AG04449 (cell line): Measurements from ENCODE around the gene PADI2.

ENCODE experiments used
- CTCF ChIA-PET: fragments of 350-600 bp; formaldehyde crosslinking; extraction: SDS; loops from one replicate; lab custom pipeline; 2021; ENCODE audit warnings: antibody characterized with exemption; lab: Yijun Ruan, JAX
- POLR2A ChIA-PET: fragments of 400-600, 350-600 bp; formaldehyde crosslinking; extraction: SDS; loops from one replicate; lab custom pipeline; 2020; ENCODE audit warnings: antibody characterized with exemption, inconsistent platforms; lab: Yijun Ruan, JAX
- DNase-seq: peaks from one replicate; pipeline ENCODE4 v3.0.0-alpha.2; 2010; ENCODE audit warnings: low read depth, low spot score
- H3K4me3 ChIP-seq: 2 replicates; pipeline ENCODE4 v1.5.1; 2011; ENCODE audit warnings: low read depth, mild to moderate bottlenecking, control low read depth, low read length
- TF ChIP-seq, protein P1 (sequence below): IDR thresholded peaks from one replicate; pipeline ENCODE4 v1.5.1; 2011; ENCODE audit warnings: mild to moderate bottlenecking, moderate library complexity, low read length, control low read depth, inconsistent platforms; ENCODE audit not compliant: insufficient read depth; ENCODE audit errors: missing control alignments

PADI2 gene

DNA sequence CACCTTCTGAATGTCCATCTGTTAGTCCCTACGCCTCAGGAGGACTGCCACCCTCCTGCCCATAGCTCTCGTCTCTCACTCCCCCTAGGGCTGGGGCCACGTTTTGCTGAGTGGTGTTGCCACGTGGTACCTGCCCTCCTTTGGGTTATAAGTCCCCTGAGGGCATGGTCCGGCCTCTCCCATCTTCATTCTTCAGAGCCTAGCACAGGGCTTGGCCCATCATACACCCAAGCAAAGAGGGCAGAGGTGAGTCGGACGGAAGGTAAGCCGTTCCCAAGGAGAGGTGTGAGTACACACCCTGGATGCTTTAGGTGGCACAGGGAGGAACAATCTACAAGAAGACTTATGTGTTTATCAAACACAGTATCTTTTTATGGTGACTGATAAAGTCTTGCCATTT lies 10.9 kb downstream of the PADI2 start:
- ChIA-PET CTCF (interaction anchor here (0.8 to 2.4 kb wide), 4 partner anchors 17 to 229 kb away, joined by 3 to 9 read pairs (median 3); no protein-coding TSS in a partner anchor), POLR2A (no interaction called here)

DNA sequence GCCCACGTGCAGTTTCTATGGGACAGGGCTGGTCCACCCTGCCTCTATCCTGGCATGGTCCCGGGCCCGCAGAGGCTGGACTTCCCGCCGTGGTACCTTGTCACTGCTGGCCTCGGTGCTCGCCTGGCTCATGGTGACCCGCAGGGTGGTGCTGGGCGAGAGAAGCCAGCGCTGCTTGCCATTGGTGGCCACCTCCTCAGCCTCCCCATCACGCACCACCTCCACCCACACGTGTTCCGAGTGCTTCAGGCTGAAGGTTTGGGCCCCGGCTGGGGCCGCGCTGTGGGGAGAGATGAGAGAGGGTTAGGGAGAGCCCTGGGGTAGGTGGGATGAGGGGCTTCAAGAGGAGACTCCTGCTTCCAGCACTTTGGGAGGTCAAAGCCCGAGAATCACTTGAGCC lies 14.5 kb downstream of the PADI2 start:
- ChIA-PET POLR2A (no interaction called here), CTCF (interaction anchor here (0.9 kb wide), 2 partner anchors 15 to 59 kb away, joined by 3 read pairs; no protein-coding TSS in a partner anchor)
- no peak for DNase-seq
- TF ChIP-seq, protein P1, sequence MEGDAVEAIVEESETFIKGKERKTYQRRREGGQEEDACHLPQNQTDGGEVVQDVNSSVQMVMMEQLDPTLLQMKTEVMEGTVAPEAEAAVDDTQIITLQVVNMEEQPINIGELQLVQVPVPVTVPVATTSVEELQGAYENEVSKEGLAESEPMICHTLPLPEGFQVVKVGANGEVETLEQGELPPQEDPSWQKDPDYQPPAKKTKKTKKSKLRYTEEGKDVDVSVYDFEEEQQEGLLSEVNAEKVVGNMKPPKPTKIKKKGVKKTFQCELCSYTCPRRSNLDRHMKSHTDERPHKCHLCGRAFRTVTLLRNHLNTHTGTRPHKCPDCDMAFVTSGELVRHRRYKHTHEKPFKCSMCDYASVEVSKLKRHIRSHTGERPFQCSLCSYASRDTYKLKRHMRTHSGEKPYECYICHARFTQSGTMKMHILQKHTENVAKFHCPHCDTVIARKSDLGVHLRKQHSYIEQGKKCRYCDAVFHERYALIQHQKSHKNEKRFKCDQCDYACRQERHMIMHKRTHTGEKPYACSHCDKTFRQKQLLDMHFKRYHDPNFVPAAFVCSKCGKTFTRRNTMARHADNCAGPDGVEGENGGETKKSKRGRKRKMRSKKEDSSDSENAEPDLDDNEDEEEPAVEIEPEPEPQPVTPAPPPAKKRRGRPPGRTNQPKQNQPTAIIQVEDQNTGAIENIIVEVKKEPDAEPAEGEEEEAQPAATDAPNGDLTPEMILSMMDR, result no peak
- H3K4me3 ChIP-seq, result no peak overlapping the region

More for the DNA sequence above, 10.9 kb downstream of the PADI2 start:
- TF ChIP-seq, protein P1, result no peak
- H3K4me3 ChIP-seq, result no peak overlapping the region
- DNase-seq, result no peak

- no peak overlapping the region for H3K4me3 ChIP-seq
- ChIA-PET CTCF (no interaction called here), POLR2A (no interaction called here)
- no peak for DNase-seq
- TF ChIP-seq, protein P1, result no peak
Observed at GRCh38 chr1:17102232-17102631, 17.0 kb downstream of the PADI2 start.

- no peak overlapping the region for H3K4me3 ChIP-seq
- TF ChIP-seq, protein P1, result no peak
- no peak for DNase-seq
- POLR2A ChIA-PET, result no interaction called here
- CTCF ChIA-PET, result no interaction called here
Observed at GRCh38 chr1:17101261-17101660, 18.0 kb downstream of the PADI2 start.

DNA sequence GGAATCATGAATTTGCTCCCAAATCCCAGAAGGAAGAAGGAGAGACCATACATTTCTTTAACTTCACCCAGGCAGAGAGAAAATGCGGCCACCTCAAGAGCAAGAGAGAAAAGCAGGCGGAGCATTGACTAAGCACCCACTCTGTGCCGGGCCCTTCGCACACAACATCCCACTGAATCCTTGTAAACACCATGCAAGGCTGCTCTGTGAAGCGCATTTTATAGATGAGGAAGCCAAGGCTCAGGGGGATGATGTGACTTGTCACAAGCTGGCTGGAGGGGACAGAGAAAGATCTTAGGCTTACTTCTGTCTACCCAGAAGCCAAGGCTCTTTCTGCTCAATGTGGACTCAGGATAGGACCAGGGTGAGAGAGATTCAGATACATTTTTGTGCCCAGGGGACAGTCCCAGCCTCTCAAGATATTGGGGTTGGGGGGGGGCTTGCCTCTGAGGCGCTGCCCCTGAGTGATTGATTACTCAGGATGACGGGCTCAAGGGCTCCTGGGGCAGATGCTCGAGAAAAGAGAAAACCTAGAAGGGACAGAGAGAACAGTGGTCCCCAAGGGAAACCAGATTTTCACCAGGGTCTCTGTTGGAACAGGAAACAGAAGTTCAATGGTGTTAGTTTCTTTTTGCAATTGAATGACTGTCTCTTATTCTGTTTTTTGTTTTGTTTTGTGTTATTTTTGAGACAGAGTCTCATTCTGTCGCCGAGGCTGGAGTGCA lies 19.5 kb downstream of the PADI2 start:
- TF ChIP-seq, protein P1, result no peak
- ChIA-PET POLR2A (no interaction called here), CTCF (no interaction called here)
- no peak for DNase-seq
- no peak overlapping the region for H3K4me3 ChIP-seq

DNA sequence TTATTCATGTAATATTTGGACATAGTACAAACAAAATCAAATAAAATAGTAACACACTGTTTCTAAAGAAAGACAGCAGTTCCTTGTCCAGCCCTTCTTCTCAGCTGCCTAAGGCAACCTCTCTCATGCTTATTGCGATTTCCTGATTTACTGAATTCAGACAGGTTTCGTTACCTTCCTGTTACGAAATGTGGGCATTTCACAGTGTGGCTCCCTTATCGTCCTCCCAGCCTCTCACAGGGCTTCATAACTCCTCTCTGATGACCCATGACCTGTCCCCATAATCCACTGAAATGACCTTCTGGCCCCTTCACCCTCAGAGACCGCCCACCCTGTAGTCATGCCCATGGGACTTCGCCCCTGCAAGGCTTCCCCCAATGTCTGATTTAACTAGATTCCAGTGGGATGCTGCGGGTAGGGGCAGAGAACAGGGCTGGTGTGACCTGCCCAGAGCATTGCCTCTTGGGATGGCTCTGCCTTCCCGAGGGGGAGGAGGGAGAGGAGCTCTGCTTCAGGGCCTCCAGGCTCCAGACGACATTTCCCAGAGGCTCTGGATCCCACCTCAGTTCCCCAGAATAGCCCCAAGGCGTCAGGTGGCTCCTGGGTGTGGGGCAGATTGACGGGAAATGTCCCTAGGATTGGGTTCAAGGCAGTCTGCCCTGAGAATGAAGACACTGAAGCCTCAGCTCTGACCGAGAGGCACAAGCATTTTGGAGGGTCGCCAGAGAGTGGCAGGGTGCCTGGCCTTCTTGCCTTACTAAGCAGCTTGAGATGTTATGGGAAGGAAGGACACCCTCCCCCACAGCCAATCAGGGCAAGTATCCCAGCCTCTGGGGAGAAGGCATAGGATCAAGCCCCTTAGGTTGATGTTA lies 20.6 kb downstream of the PADI2 start:
- TF ChIP-seq, protein P1, result no peak
- ChIA-PET CTCF (no interaction called here), POLR2A (no interaction called here)
- H3K4me3 ChIP-seq, result no peak overlapping the region
- DNase-seq, result no peak
